AG09309 (cell line): ENCODE data around the gene TANC1.

ENCODE experiments used
- DNase-seq: peaks from one replicate; pipeline ENCODE4 v3.0.0-alpha.2; 2010; ENCODE audit warnings: low read depth
- H3K4me3 ChIP-seq: 2 replicates; pipeline ENCODE4 v1.5.1; 2011; ENCODE audit warnings: mild to moderate bottlenecking, low read depth, low read length, moderate library complexity; ENCODE audit not compliant: control insufficient read depth
- TF ChIP-seq, protein P1 (sequence below): IDR thresholded peaks from 2 replicates; pipeline ENCODE4 v1.5.1; 2011; ENCODE audit warnings: mild to moderate bottlenecking, low read depth, low read length, inconsistent platforms; ENCODE audit not compliant: insufficient read depth, control insufficient read depth; ENCODE audit errors: missing control alignments

The TANC1 gene

GRCh38 chr2:159219394-159219998 is 251.1 kb downstream of the TANC1 start:
- H3K4me3 ChIP-seq: no peak overlapping the region
- TF ChIP-seq, protein P1, sequence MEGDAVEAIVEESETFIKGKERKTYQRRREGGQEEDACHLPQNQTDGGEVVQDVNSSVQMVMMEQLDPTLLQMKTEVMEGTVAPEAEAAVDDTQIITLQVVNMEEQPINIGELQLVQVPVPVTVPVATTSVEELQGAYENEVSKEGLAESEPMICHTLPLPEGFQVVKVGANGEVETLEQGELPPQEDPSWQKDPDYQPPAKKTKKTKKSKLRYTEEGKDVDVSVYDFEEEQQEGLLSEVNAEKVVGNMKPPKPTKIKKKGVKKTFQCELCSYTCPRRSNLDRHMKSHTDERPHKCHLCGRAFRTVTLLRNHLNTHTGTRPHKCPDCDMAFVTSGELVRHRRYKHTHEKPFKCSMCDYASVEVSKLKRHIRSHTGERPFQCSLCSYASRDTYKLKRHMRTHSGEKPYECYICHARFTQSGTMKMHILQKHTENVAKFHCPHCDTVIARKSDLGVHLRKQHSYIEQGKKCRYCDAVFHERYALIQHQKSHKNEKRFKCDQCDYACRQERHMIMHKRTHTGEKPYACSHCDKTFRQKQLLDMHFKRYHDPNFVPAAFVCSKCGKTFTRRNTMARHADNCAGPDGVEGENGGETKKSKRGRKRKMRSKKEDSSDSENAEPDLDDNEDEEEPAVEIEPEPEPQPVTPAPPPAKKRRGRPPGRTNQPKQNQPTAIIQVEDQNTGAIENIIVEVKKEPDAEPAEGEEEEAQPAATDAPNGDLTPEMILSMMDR: no peak
- no peak for DNase-seq

- DNase-seq: no peak
- H3K4me3 ChIP-seq: no peak overlapping the region
- TF ChIP-seq, protein P1: no peak
Observed at GRCh38 chr2:159224061-159224813, 255.8 kb downstream of the TANC1 start.

DNA sequence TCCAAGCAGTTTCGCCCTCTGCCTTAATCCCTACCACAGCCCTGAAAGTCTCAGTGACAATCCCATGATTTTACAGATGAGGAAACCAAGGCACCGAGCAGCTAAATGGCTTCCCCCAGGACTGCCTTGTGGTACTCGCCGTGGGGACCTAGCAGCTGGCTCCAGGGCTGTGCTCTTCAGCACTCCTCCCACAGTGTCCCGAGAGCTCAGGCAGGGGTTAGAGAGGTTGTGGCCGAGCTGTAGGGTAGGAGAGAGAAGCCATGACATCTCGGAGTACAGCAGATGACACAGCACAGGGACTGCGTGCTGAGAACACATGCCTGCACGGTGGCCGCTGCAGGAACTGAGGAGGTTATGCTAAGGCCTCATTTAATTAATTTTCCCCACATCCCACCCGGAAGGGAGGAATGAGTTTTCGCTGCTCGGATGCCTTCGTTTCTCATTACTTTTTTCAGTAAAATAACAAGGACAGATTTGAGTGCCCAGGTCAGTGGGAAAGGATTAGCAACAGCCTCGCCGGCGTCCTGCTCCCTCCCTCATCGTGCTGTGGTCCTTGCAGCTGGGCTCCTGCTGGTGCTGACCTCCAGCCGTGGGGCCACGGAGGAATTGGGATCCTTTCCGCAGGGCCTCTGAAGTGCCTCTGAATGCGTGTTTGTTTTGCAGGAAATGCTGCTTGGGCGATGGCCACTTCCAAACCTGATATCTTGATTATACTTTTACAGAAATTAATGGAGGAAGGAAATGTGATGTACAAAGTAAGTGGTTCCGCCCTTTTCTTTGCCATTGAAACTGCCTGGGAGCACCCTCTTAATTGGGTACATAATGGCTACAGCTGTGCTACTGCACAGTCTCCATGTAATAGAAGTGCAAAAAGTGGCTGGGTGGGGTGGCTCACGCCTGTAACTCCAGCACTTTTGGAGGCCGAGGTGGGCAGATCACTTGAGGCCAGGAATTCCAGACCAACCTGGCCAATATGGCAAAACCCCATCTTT is 256.9 kb downstream of the TANC1 start:
- DNase-seq: no peak
- H3K4me3 ChIP-seq: no peak overlapping the region
- TF ChIP-seq, protein P1: no peak

DNA sequence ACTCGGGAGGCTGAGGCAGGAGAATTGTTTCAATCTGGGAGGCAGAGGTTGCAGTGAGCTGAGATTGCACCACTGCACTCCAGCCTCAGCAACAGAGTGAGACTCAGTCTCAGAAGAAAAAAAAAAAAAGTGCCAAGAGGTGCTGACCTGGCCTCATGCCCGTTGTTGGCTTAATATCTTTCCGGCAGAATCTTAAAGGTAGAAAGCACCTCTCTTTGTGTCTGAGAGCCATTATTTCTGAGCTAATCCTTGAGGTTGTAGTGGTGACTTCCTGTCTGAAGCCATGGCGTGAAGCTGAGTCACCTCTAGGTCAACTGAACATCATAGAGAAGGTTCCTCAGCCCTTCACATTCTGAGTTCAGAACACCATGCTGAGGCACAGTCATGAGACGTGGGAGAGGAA is 257.6 kb downstream of the TANC1 start:
- no peak overlapping the region for H3K4me3 ChIP-seq
- no peak for DNase-seq
- TF ChIP-seq, protein P1: no peak

DNA sequence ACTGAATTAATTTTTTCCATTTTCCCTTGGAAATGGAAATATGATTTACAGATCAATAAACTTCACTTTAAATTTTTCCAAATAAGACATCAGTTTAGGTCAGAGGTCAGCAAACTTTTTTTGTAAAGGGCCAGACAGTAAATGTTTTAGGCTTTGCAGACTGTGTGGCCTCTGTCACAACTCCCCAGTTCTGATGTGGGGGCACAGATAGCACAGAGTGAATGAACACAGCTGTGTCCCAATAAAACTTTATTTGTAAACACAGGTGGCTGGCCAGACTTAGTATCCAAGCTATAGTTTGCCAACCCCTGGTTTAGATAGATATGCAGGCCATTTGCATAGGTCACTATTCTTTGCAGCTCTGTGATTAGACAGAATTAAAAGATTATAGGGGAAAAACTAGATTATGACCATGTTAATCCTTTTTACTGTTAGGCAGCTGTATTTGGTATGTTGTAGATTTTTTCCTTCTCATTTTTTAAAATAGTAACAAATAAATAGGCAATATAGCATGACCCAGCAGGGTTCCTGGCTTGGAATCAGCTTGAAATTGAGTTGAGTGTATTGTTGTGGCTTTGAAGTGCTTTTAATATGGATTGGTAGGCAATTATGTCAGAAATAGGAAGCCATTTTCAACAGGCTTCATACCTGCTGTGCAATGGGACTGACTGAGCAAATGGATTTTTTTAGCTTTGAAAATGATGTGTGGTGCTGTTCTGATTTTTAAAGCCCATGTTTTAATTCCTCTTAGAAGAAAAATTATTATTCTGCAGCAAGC is 258.4 kb downstream of the TANC1 start:
- DNase-seq: no peak
- TF ChIP-seq, protein P1: no peak
- H3K4me3 ChIP-seq: no peak overlapping the region

- no peak for DNase-seq
- no peak overlapping the region; the same call in 1 of the 2 replicates for H3K4me3 ChIP-seq
- TF ChIP-seq, protein P1: no peak
Observed at GRCh38 chr2:159227467-159227866, 259.0 kb downstream of the TANC1 start.
